Kidney epithelial cell (primary cell): ENCODE data around the gene ANK3. TPM values are rescaled to one million over a fixed set of nuclear protein-coding genes. Genes with fewer than 3 reads are reported as not detected.

ENCODE experiments used
- DNase-seq: peaks from one replicate; pipeline ENCODE4 v3.0.0-alpha.2; 2010; ENCODE audit warnings: low read depth
- H3K27me3 ChIP-seq: 2 replicates; pipeline ENCODE4 v1.6.0; 2011; ENCODE audit warnings: low read length; ENCODE audit not compliant: control insufficient read depth, insufficient read depth
- H3K36me3 ChIP-seq: 2 replicates; pipeline ENCODE4 v1.5.1; 2011; ENCODE audit warnings: low read length; ENCODE audit not compliant: control insufficient read depth, insufficient read depth
- H3K4me3 ChIP-seq: 2 replicates; pipeline ENCODE4 v1.5.1; 2011; ENCODE audit warnings: low read depth, mild to moderate bottlenecking, control low read depth, low read length
- CTCF ChIP-seq: IDR thresholded peaks from 2 replicates; pipeline ENCODE4 v1.5.1; 2011; ENCODE audit warnings: mild to moderate bottlenecking, moderate library complexity, low read length, control low read depth, inconsistent platforms; ENCODE audit not compliant: insufficient read depth, poor library complexity, severe bottlenecking
- total RNA-seq: library from RNA; depleted of rRNA; stranded (reverse); fragments of >200 nt; gene quantifications from 2 replicates; pipeline ENCODE4 v1.2.3, GENCODE V29; 2015

ANK3 gene
- total RNA-seq, 1 donor from 2014 or later = 14.8 TPM

- DNase-seq = no peak
These were observed 52.6 kb downstream of the ANK3 start for GRCh38 chr10:60336901-60337630.

GRCh38 chr10:60335708-60336107 lies 54.0 kb downstream of the ANK3 start:
- DNase-seq = no peak

More at GRCh38 chr10:60336901-60337630, 52.6 kb downstream of the ANK3 start:
- H3K27me3 ChIP-seq = no peaks in the 10 kb centered on the region
- H3K4me3 ChIP-seq = no peak overlapping the region
- no peak for TF ChIP-seq CTCF
- no peaks in the 10 kb centered on the region for H3K36me3 ChIP-seq

GRCh38 chr10:60334991-60335390 lies 54.7 kb downstream of the ANK3 start:
- no peak overlapping the region for H3K4me3 ChIP-seq
- no peak for DNase-seq
- H3K36me3 ChIP-seq = no peaks in the 10 kb centered on the region
- no peaks in the 10 kb centered on the region for H3K27me3 ChIP-seq
- TF ChIP-seq CTCF = no peak

More at GRCh38 chr10:60335708-60336107, 54.0 kb downstream of the ANK3 start:
- no peaks in the 10 kb centered on the region for H3K27me3 ChIP-seq
- H3K36me3 ChIP-seq = no peaks in the 10 kb centered on the region
- no peak overlapping the region for H3K4me3 ChIP-seq
- peak; percentile 23 for TF ChIP-seq CTCF

GRCh38 chr10:60332371-60332770 lies 57.3 kb downstream of the ANK3 start:
- TF ChIP-seq CTCF = no peak
- H3K36me3 ChIP-seq = no peaks in the 10 kb centered on the region
- no peak for DNase-seq
- H3K4me3 ChIP-seq = no peak overlapping the region
- H3K27me3 ChIP-seq = no peaks in the 10 kb centered on the region

- DNase-seq = no peak
- H3K4me3 ChIP-seq = no peak overlapping the region
- no peaks in the 10 kb centered on the region for H3K27me3 ChIP-seq
- no peak for TF ChIP-seq CTCF
- H3K36me3 ChIP-seq = no peaks in the 10 kb centered on the region
These were observed 57.8 kb downstream of the ANK3 start for GRCh38 chr10:60331886-60332285.

GRCh38 chr10:60323162-60323561 lies 66.5 kb downstream of the ANK3 start:
- no peaks in the 10 kb centered on the region for H3K27me3 ChIP-seq
- H3K4me3 ChIP-seq = no peak overlapping the region
- DNase-seq = no peak
- no peaks in the 10 kb centered on the region for H3K36me3 ChIP-seq
- TF ChIP-seq CTCF = no peak
